ENCODE results near the gene ZCRB1. TPM values are rescaled to one million over a fixed set of nuclear protein-coding genes. Genes with fewer than 3 reads are reported as not detected.

The ZCRB1 gene
- total and polyA plus RNA-seq, 4 donors = 9.8 to 66.3 (median 16.4) TPM

GRCh38 chr12:42322567-42322966 lies 3.3 kb downstream of the ZCRB1 start:
- no peaks in the 10 kb centered on the region for H3K27me3 ChIP-seq (ENCODE audit: control insufficient read depth in 4 of 4, insufficient read depth in 4 of 4, low read length in 3 of 4)
- peaks cover 4 to 23% (median 17%) of the 10 kb centered on the region in 4 donors for H3K4me1 ChIP-seq (ENCODE audit: control insufficient read depth in 4 of 4, insufficient read depth in 4 of 4, low read length in 3 of 4)
- H3K4me3 ChIP-seq (ENCODE audit: low read depth in 1 of 3, low read length in 3 of 3) = no peak overlapping the region
- H3K27ac ChIP-seq (ENCODE audit: low read depth in 1 of 2, low read length in 2 of 2) = no peak overlapping the region
- no peak for DNase-seq (ENCODE audit: low spot score)
- peaks cover 0 to 14% (median 7%) of the 10 kb centered on the region in 4 donors for H3K36me3 ChIP-seq (ENCODE audit: control insufficient read depth in 4 of 4, insufficient read depth in 3 of 4, low read depth in 1 of 4, low read length in 3 of 4)
- no peak overlapping the region for H3K9ac ChIP-seq (ENCODE audit: low read depth in 1 of 2, low read length in 2 of 2)
- no peaks in the 10 kb centered on the region for H3K9me3 ChIP-seq (ENCODE audit: control insufficient read depth in 4 of 4, low read length in 3 of 4)
- TF ChIP-seq NR2F2 (IDR thresholded peaks at IDR 0.05) (no peak), RAD21 (IDR thresholded peaks at IDR 0.05) (no peak), GABPA (IDR thresholded peaks at IDR 0.05 in 1 of 2, conservative IDR thresholded peaks at IDR 0.05 in 1 of 2) (no peak), SP1 (IDR thresholded peaks at IDR 0.05) (no peak), TAF1 (conservative IDR thresholded peaks at IDR 0.05) (no peak), FOXA2 (IDR thresholded peaks at IDR 0.05) (no peak), EGR1 (IDR thresholded peaks at IDR 0.05; ENCODE audit: low read depth in 2 of 2) (no peak), REST (IDR thresholded peaks at IDR 0.05) (no peak), HNF4G (IDR thresholded peaks at IDR 0.05) (no peak), RXRA (IDR thresholded peaks at IDR 0.05) (no peak), FOXA1 (IDR thresholded peaks at IDR 0.05) (no peak)
- TF ChIP-seq, protein P1, sequence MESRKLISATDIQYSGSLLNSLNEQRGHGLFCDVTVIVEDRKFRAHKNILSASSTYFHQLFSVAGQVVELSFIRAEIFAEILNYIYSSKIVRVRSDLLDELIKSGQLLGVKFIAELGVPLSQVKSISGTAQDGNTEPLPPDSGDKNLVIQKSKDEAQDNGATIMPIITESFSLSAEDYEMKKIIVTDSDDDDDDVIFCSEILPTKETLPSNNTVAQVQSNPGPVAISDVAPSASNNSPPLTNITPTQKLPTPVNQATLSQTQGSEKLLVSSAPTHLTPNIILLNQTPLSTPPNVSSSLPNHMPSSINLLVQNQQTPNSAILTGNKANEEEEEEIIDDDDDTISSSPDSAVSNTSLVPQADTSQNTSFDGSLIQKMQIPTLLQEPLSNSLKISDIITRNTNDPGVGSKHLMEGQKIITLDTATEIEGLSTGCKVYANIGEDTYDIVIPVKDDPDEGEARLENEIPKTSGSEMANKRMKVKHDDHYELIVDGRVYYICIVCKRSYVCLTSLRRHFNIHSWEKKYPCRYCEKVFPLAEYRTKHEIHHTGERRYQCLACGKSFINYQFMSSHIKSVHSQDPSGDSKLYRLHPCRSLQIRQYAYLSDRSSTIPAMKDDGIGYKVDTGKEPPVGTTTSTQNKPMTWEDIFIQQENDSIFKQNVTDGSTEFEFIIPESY (IDR thresholded peaks at IDR 0.05) = no peak

GRCh38 chr12:42320796-42321195 lies 5.1 kb downstream of the ZCRB1 start:
- no peak for DNase-seq (ENCODE audit: low spot score)
- no peak overlapping the region for H3K27ac ChIP-seq (ENCODE audit: low read depth in 1 of 2, low read length in 2 of 2)
- TF ChIP-seq MAX (IDR thresholded peaks at IDR 0.05) (no peak), CTCF (IDR thresholded peaks at IDR 0.05; ENCODE audit: low read depth, low read length, missing input control) (no peak), HNF4G (IDR thresholded peaks at IDR 0.05) (no peak), FOXA1 (IDR thresholded peaks at IDR 0.05) (no peak), FOXA2 (IDR thresholded peaks at IDR 0.05) (no peak), RAD21 (IDR thresholded peaks at IDR 0.05) (no peak), JUND (IDR thresholded peaks at IDR 0.05) (no peak), HNF4A (conservative IDR thresholded peaks at IDR 0.05) (no peak), EGR1 (IDR thresholded peaks at IDR 0.05; ENCODE audit: low read depth in 2 of 2) (no peak), GABPA (IDR thresholded peaks at IDR 0.05 in 1 of 2, conservative IDR thresholded peaks at IDR 0.05 in 1 of 2) (no peak), REST (IDR thresholded peaks at IDR 0.05) (no peak), NR2F2 (IDR thresholded peaks at IDR 0.05) (no peak), SP1 (IDR thresholded peaks at IDR 0.05) (no peak), RXRA (IDR thresholded peaks at IDR 0.05) (no peak), YY1 (IDR thresholded peaks at IDR 0.05) (no peak), TAF1 (conservative IDR thresholded peaks at IDR 0.05) (no peak)
- TF ChIP-seq, protein P1 (IDR thresholded peaks at IDR 0.05) = no peak
- TF ChIP-seq, protein P2, sequence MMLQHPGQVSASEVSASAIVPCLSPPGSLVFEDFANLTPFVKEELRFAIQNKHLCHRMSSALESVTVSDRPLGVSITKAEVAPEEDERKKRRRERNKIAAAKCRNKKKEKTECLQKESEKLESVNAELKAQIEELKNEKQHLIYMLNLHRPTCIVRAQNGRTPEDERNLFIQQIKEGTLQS (IDR thresholded peaks at IDR 0.05) = no peak
- H3K27me3 ChIP-seq (ENCODE audit: control insufficient read depth in 4 of 4, insufficient read depth in 4 of 4, low read length in 3 of 4) = no peaks in the 10 kb centered on the region
- H3K9ac ChIP-seq (ENCODE audit: low read depth in 1 of 2, low read length in 2 of 2) = no peak overlapping the region
- no peaks in the 10 kb centered on the region for H3K9me3 ChIP-seq (ENCODE audit: control insufficient read depth in 4 of 4, low read length in 3 of 4)
- H3K36me3 ChIP-seq (ENCODE audit: control insufficient read depth in 4 of 4, insufficient read depth in 3 of 4, low read depth in 1 of 4, low read length in 3 of 4) = peaks cover 0 to 15% (median 11%) of the 10 kb centered on the region in 4 donors
- no peak overlapping the region for H3K4me3 ChIP-seq (ENCODE audit: low read depth in 1 of 3, low read length in 3 of 3)
- H3K4me1 ChIP-seq (ENCODE audit: control insufficient read depth in 4 of 4, insufficient read depth in 4 of 4, low read length in 3 of 4) = peaks cover 0 to 9% (median 7%) of the 10 kb centered on the region in 4 donors
